H1 (cell line): ENCODE measurements around the gene ODF2L.

Source experiments
- CEBPB ChIP-seq: IDR thresholded peaks from 2 replicates; pipeline ENCODE4 v1.6.1; 2012; ENCODE audit warnings: low read depth, low read length
- CHD2 ChIP-seq: IDR thresholded peaks from 2 replicates; pipeline ENCODE4 v1.6.1; 2012; ENCODE audit warnings: low read length, improper control_type of control experiment
- CTCF ChIP-seq, 3 experiments: IDR thresholded peaks; 1 replicate in 2 of 3; 2 replicates in 1 of 3; pipeline versions ENCODE4 v1.5.1 to v1.6.1; 2011; ENCODE audit warnings: low read length in 3 of 3, mild to moderate bottlenecking in 3 of 3, inconsistent platforms in 2 of 3, low read depth in 1 of 3, moderate library complexity in 1 of 3; ENCODE audit not compliant: insufficient read depth in 1 of 3; ENCODE audit errors: control extremely low read depth in 1 of 3
- EP300 ChIP-seq, 2 experiments: IDR thresholded peaks; 1 replicate in 1 of 2; 2 replicates in 1 of 2; pipeline ENCODE4 v1.6.1; 2011 to 2012; ENCODE audit warnings: low read depth in 2 of 2, low read length in 2 of 2, mild to moderate bottlenecking in 2 of 2, borderline replicate concordance in 1 of 2, inconsistent platforms in 1 of 2, moderate library complexity in 1 of 2
- EZH2 ChIP-seq: fragments of 200-600 bp; sonication (generic); IDR thresholded peaks from 2 replicates; pipeline ENCODE4 v1.7.1; 2012; ENCODE audit warnings: low read depth, mild to moderate bottlenecking, moderate library complexity, low read length, inconsistent platforms; ENCODE audit not compliant: severe bottlenecking
- KDM1A ChIP-seq: fragments of 200-600, 300-600 bp; sonication (generic); IDR thresholded peaks from 2 replicates; pipeline ENCODE4 v1.7.1; 2016; ENCODE audit warnings: mild to moderate bottlenecking, low read length, borderline replicate concordance
- NRF1 ChIP-seq: IDR thresholded peaks from 2 replicates; pipeline ENCODE4 v1.6.1; 2011; ENCODE audit warnings: mild to moderate bottlenecking, low read depth, low read length, improper control_type of control experiment
- POLR2A ChIP-seq, 2 experiments: IDR thresholded peaks; 1 replicate in 1 of 2; 2 replicates in 1 of 2; pipeline ENCODE4 v1.6.1; 2011; ENCODE audit warnings: low read depth in 2 of 2, low read length in 2 of 2, mild to moderate bottlenecking in 2 of 2; ENCODE audit errors: control extremely low read depth in 1 of 2
- POLR2AphosphoS5 ChIP-seq: IDR thresholded peaks from 2 replicates; pipeline ENCODE4 v1.6.1; 2011; ENCODE audit warnings: low read depth, low read length
- RNF2 ChIP-seq: fragments of 200-900, 300-1000 bp; sonication (generic); IDR thresholded peaks from 2 replicates; pipeline ENCODE4 v1.7.1; 2016; ENCODE audit warnings: borderline replicate concordance, low read depth, mild to moderate bottlenecking, antibody characterized with exemption, low read length; ENCODE audit not compliant: poor library complexity, severe bottlenecking; ENCODE audit errors: missing control alignments
- SP1 ChIP-seq: IDR thresholded peaks from 2 replicates; pipeline ENCODE4 v1.6.1; 2011; ENCODE audit warnings: low read depth, low read length
- SRF ChIP-seq: IDR thresholded peaks from 2 replicates; pipeline ENCODE4 v1.6.1; 2011; ENCODE audit warnings: mild to moderate bottlenecking, low read depth, low read length, moderate library complexity

GRCh38 chr1:86387916-86388627 lies 8.1 kb downstream of the ODF2L start:
- TF ChIP-seq CTCF (IDR thresholded peaks at IDR 0.05; ENCODE audit: control extremely low read depth in 1 of 3, insufficient read depth in 1 of 3, low read depth in 1 of 3, low read length in 3 of 3) = no peak
- TF ChIP-seq SP1 = no peak
- TF ChIP-seq EP300 (IDR thresholded peaks at IDR 0.05; ENCODE audit: borderline replicate concordance in 1 of 2, low read depth in 2 of 2, low read length in 2 of 2) = no peak
- TF ChIP-seq SRF = no peak
- no peak for TF ChIP-seq CEBPB
- TF ChIP-seq NRF1 = no peak
- no peak for TF ChIP-seq POLR2A (IDR thresholded peaks at IDR 0.05; ENCODE audit: control extremely low read depth in 1 of 2, low read depth in 2 of 2, low read length in 2 of 2)
- TF ChIP-seq EZH2 = no peak
- no peak for TF ChIP-seq KDM1A
- TF ChIP-seq CHD2 = no peak
- TF ChIP-seq RNF2 = no peak
- TF ChIP-seq POLR2AphosphoS5 = no peak
